Hepatocyte (in vitro differentiated cells): ENCODE measurements around the gene PLOD2. TPM values are rescaled to one million over a fixed set of nuclear protein-coding genes. Genes with fewer than 3 reads are reported as not detected.
"Not testable (repeated sequence)": the region's sequence is repeated elsewhere in the genome, so short reads cannot be mapped to it uniquely, and the experiment has no call there.

Source experiments
- DNase-seq: peaks from one replicate; pipeline ENCODE4 v3.0.0-alpha.2; 2016; ENCODE audit warnings: low spot score
- H2AFZ ChIP-seq: fragments of 200-600 bp; sonication (generic); 2 replicates; pipeline ENCODE4 v1.6.0; 2016; ENCODE audit warnings: antibody characterized with exemption, mild to moderate bottlenecking
- H3K27ac ChIP-seq: fragments of 200-600 bp; sonication (generic); 2 replicates; pipeline ENCODE4 v1.5.1; 2016; ENCODE audit warnings: mild to moderate bottlenecking
- H3K27me3 ChIP-seq: fragments of 200-600 bp; sonication (generic); 2 replicates; pipeline ENCODE4 v1.6.1; 2016
- H3K36me3 ChIP-seq: fragments of 200-600 bp; sonication (generic); replicated peaks from 2 replicates; pipeline ENCODE4 v1.5.1; 2016; ENCODE audit warnings: low read depth; ENCODE audit not compliant: insufficient read depth
- H3K4me1 ChIP-seq: fragments of 200-600 bp; sonication (generic); 2 replicates; pipeline ENCODE4 v1.5.1; 2016; ENCODE audit warnings: mild to moderate bottlenecking, moderate library complexity; ENCODE audit not compliant: insufficient read depth
- H3K4me2 ChIP-seq: fragments of 200-600 bp; sonication (generic); 2 replicates; pipeline ENCODE4 v1.6.0; 2016
- H3K4me3 ChIP-seq: fragments of 200-600 bp; sonication (generic); 2 replicates; pipeline ENCODE4 v1.5.1; 2016; ENCODE audit warnings: mild to moderate bottlenecking
- H3K79me2 ChIP-seq: fragments of 200-600 bp; sonication (generic); 2 replicates; pipeline ENCODE4 v1.6.0; 2017; ENCODE audit warnings: mild to moderate bottlenecking
- H3K9me2 ChIP-seq: fragments of 200-600 bp; sonication (generic); replicated peaks from 2 replicates; pipeline ENCODE4 v1.6.0; 2017; ENCODE audit warnings: mild to moderate bottlenecking; ENCODE audit not compliant: insufficient read depth
- H3K9me3 ChIP-seq: fragments of 200-600 bp; sonication (generic); 2 replicates; pipeline ENCODE4 v1.5.1; 2016; ENCODE audit warnings: low read depth, mild to moderate bottlenecking
- H4K20me1 ChIP-seq: fragments of 200-600 bp; sonication (generic); 2 replicates; pipeline ENCODE4 v1.6.0; 2016; ENCODE audit warnings: mild to moderate bottlenecking; ENCODE audit not compliant: insufficient read depth, poor library complexity, severe bottlenecking
- EZH2 ChIP-seq: fragments of 200-600 bp; sonication (generic); IDR thresholded peaks from 2 replicates; pipeline ENCODE4 v1.6.1; 2016; ENCODE audit warnings: antibody characterized with exemption, mild to moderate bottlenecking, borderline replicate concordance
- EZH2phosphoT487 ChIP-seq: fragments of 200-600 bp; sonication (generic); IDR thresholded peaks from one replicate; pipeline ENCODE4 v1.6.1; 2018; ENCODE audit warnings: antibody characterized with exemption, mild to moderate bottlenecking, low read depth, moderate library complexity; ENCODE audit not compliant: unreplicated experiment, severe bottlenecking
- WGBS: methylation state at CpG from one replicate; pipeline ENCODE4 v1.1.6; 2016; ENCODE audit warnings: low lambda C conversion rate; ENCODE audit errors: missing lambda C conversion rate; 5-methylcytosine and 5-hydroxymethylcytosine counted together
- polyA plus RNA-seq: library from polyadenylated mRNA; unstranded; fragments of >200 nt; fragmentation: Nextera tagmentation; extraction: Ambion mirVana; gene quantifications from 2 replicates; pipeline ENCODE4 v1.2.1, GENCODE V29; 2016
- total RNA-seq: library from RNA; depleted of rRNA; stranded (reverse); fragments of >200 nt; gene quantifications from 2 replicates; pipeline ENCODE4 v1.2.3, GENCODE V29; 2014
- TF ChIP-seq, protein P1 (sequence below): fragments of 200-600 bp; sonication (generic); IDR thresholded peaks from 2 replicates; pipeline ENCODE4 v1.5.1; 2016; ENCODE audit warnings: antibody characterized with exemption, mild to moderate bottlenecking; ENCODE audit not compliant: poor library complexity

PLOD2 gene
- total and polyA plus RNA-seq, 2 experiments from 2014 or later = 97.3 to 148 TPM

DNA sequence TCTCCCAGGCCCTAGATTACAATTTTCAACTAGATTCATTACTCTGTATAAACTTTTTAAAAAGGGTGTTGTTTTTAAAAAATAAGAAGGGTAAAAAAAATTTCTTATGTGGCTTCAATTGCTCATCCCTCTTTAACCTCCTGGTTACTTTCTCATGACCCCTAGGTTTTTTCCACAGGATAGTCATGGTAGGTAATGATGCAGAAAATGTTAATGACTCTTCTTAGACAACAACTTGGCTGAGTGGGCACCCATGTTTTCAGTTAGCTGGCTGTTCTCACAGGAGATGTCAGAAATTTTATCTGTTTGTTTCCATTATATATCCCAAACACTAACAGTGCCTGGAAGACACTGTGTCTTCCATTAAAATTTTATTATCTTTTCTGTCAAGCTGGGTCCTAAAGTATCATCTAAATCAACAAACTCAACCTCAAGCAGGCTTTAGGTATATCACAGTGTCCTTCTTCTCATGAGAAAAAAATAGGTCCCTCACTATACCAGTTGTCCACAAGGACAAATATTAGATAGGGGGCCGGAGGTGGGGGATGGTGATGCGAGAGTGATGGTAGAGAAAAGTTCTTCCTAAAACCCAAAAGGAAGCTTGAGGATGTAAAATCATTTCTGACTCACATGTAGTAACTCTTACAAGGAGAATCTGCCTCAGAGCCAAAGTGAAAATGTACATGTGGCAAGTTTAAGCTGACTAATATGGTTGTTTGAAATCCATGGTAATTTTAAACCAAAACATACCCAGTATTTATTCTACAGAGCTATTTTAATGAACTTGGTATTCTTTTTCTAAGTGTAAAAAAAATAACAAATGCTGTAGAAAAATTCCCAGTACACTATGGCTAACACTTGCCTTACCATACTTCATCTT is 43.3 kb downstream of the PLOD2 start:
- Histone ChIP-seq H3K9me3 (no peaks in the 10 kb centered on the region), H3K27ac (peak overlapping the region; percentile 23), H3K36me3 (no peaks in the 10 kb centered on the region), H3K27me3 (no peaks in the 10 kb centered on the region), H3K4me1 (no peaks in the 10 kb centered on the region), H2AFZ (no peak overlapping the region), H3K9me2 (no peaks in the 10 kb centered on the region), H3K79me2 (peaks cover 13% of the 10 kb centered on the region), H3K4me2 (no peak overlapping the region), H4K20me1 (no peaks in the 10 kb centered on the region), H3K4me3 (no peak overlapping the region)
- WGBS = 79% methylated on average over 2 of the region's 2 CpGs
- no peak for DNase-seq
- TF ChIP-seq EZH2phosphoT487 = no peak
- TF ChIP-seq, protein P1, sequence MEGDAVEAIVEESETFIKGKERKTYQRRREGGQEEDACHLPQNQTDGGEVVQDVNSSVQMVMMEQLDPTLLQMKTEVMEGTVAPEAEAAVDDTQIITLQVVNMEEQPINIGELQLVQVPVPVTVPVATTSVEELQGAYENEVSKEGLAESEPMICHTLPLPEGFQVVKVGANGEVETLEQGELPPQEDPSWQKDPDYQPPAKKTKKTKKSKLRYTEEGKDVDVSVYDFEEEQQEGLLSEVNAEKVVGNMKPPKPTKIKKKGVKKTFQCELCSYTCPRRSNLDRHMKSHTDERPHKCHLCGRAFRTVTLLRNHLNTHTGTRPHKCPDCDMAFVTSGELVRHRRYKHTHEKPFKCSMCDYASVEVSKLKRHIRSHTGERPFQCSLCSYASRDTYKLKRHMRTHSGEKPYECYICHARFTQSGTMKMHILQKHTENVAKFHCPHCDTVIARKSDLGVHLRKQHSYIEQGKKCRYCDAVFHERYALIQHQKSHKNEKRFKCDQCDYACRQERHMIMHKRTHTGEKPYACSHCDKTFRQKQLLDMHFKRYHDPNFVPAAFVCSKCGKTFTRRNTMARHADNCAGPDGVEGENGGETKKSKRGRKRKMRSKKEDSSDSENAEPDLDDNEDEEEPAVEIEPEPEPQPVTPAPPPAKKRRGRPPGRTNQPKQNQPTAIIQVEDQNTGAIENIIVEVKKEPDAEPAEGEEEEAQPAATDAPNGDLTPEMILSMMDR = no peak
- no peak for TF ChIP-seq EZH2

DNA sequence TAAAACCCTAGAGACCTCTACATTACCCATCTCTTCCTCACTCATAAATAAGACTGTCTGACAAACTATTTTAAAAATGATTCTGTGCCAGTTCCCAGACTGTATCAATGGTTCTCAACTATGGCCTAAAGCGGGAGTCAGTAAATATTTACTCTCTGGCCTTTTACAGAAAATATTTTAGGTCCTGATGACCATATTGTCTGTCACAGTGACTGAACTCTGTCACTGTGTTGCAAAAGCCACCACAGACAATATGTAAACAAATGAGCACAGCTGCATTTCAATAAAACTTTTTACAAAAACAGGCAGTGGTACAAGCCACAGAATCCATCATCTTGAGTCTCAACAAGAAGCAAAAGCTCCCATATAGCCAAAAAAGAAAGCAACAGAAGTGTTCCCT is 45.4 kb downstream of the PLOD2 start:
- Histone ChIP-seq H3K79me2 (peaks cover 9% of the 10 kb centered on the region), H3K4me3 (no peak overlapping the region)

DNA sequence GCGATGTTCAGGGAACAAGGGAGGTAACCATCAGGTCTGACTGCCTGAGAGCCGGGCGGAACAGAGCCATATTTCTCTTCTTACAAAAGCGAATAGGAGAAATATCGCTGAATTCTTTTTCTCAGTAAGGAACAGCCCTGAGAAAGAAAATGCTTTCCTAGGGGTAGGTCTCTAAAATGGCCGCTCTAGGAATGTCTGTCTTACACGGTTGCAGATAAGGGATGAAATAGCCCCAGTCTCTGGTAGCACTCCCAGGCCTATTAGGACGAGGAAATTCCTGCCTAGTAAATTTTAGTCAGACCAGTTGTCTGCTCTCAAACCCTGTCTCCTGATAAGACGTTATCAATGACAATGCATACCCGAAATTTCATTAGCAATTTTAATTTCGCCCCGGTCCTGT is 47.2 kb downstream of the PLOD2 start:
- not testable (repeated sequence) for H3K27ac ChIP-seq, H3K4me1 ChIP-seq, H3K9me2 ChIP-seq, H3K36me3 ChIP-seq, H3K4me2 ChIP-seq, H3K4me3 ChIP-seq, H3K9me3 ChIP-seq, H3K27me3 ChIP-seq, DNase-seq, H4K20me1 ChIP-seq, H3K79me2 ChIP-seq, H2AFZ ChIP-seq
- 96% methylated on average over 12 of the region's 12 CpGs for WGBS

More for the DNA sequence above, 45.4 kb downstream of the PLOD2 start:
- WGBS = 68% methylated on average over 1 of the region's 1 CpG
- Histone ChIP-seq H3K27me3 (no peaks in the 10 kb centered on the region), H3K9me2 (no peaks in the 10 kb centered on the region), H3K4me2 (no peak overlapping the region), H3K4me1 (no peaks in the 10 kb centered on the region), H3K27ac (peak overlapping the region; percentile 25), H3K36me3 (no peaks in the 10 kb centered on the region), H3K9me3 (no peaks in the 10 kb centered on the region), H4K20me1 (no peaks in the 10 kb centered on the region), H2AFZ (no peak overlapping the region)
- no peak for DNase-seq
- TF ChIP-seq, protein P1 = no peak
- TF ChIP-seq EZH2 (no peak), EZH2phosphoT487 (no peak)

DNA sequence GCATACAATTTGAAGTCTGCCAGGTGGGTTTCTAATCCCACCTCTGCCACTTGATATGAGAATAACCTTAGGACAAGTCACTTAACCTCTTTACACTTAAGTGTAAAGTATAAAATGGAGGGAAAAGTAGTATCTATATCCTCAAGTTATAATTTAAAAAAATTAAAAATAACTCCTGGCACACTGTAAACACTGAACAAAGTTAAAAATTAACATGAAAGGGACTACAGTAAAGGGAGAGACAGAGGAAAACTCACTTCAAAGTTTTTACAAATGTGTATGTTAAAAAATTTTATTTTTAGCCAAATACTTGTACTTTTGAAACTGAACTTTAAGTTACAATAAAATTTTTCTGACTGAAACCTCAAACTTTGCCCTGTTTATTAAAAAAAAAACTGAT is 49.6 kb downstream of the PLOD2 start:
- DNase-seq = no peak
- H3K27me3 ChIP-seq = no peaks in the 10 kb centered on the region
- H3K4me1 ChIP-seq = no peaks in the 10 kb centered on the region
- no peaks in the 10 kb centered on the region for H3K9me3 ChIP-seq
- no peak overlapping the region for H3K4me2 ChIP-seq
- TF ChIP-seq EZH2 = no peak
- TF ChIP-seq, protein P1 = no peak
- H2AFZ ChIP-seq = no peak overlapping the region
- H3K27ac ChIP-seq = no peak overlapping the region
- no peak overlapping the region for H3K4me3 ChIP-seq
- no peaks in the 10 kb centered on the region for H3K9me2 ChIP-seq
- peaks cover 12% of the 10 kb centered on the region for H3K79me2 ChIP-seq
- H4K20me1 ChIP-seq = no peaks in the 10 kb centered on the region
- no peaks in the 10 kb centered on the region for H3K36me3 ChIP-seq
